ENCODE results near the gene MADCAM1.

The MADCAM1 gene

DNA sequence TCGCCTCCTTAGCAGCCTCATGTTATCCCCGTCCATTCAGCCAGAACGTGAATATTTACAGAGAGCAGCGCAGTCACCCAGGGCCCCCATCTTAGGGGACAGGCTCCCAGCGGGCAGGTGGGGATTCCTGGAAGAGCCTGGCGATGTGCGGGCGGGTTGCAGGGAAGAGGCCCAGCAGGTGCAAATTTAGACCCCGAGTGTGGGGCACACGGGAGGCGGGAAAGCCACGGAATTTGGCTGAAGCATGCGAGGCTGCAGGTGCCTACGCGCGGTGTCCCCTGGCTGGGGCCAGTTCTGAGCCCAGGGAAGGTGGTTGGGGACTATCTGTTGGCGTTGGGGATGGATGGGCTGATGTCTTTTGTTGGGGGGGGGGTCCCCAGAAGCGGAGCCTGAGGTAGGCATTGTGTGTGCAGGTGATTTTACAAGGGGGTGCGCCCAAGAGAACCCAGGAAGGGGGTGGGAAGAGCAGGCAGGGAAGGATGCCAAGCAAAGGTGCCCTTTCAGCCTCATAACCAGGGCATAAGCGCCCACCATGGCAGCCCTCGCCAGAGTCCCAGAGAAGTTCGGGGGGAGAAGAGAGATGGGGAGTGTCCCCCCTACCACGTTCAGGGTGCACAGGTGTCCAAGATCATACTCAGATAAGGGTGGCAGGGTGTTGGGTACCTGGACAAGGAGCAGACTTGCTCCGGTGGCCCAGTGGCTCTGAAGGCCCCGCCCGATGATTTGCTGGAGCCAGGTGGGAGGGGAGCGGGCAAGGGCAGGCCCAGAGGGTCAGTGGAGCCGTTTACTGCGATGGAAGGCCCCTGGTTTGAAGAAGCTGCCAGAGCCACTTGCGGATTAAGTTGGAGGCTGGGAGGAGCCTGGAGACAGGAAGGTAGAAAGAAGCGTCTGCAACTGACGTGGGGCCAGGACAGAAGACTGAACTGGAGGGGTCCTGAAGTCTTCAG is 12.2 kb downstream of the MADCAM1 start:
- DNase-seq = no peak

DNA sequence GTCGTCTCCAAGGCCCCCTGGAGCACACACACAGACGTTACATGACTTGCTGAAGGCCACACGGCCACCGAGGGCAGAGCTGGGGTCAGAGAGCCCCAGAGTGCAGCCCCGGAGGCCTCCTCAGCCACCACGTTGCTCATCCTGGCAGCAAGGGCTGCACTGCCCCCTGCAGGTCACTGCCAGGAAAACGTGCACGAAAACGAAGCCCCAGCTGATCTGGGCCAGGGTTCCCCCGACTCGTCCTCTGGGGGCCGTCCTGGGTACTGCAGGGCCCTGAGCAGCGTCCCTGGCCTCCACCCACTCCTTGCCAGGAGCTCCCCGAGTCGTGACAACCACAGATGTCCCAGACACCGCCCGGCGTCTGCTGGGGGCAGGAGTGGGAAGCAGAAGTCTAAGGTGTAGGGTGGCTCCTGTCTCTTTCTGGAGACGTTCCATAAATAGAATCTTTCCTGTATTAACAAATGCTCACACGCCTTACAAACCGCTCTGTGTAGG is 14.4 kb downstream of the MADCAM1 start:
- DNase-seq = peak; percentile 65

DNA sequence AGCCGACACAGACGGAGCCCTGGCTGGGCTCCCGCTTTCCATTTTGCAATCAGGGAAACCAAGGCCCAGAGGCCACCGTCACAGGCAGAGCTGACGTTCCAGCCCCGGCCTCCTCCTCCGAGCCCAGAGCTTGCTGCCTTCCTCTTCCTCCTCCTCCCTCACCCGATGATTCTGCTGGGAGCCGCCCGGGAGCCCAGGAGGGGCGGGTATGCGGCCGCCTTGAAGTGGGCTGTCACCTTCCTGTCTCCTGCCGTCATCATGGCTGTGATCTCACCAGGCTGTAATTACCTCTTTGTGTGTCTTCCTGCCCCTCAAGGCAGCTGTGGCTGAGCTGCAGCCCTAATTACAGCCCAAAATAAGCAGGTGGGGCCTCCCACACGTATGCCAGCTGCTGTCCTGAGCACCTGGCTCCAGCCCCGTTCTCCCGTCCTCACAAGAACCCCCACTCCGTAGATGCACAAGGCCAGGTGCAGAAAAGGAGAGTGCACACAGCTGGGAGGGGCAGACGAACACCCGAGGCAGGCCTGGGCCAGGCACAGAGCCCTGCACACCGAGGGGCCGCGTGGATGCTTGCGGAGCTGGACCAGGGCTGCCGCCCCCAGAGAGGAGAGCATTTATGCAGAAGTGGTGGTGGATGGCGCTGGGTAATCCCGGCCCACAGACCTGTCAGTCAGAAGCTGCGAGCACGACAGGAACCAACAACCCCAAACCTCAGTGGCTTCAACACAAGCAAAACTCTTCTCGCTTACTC is 15.0 kb downstream of the MADCAM1 start:
- peak; percentile 46 for DNase-seq

DNA sequence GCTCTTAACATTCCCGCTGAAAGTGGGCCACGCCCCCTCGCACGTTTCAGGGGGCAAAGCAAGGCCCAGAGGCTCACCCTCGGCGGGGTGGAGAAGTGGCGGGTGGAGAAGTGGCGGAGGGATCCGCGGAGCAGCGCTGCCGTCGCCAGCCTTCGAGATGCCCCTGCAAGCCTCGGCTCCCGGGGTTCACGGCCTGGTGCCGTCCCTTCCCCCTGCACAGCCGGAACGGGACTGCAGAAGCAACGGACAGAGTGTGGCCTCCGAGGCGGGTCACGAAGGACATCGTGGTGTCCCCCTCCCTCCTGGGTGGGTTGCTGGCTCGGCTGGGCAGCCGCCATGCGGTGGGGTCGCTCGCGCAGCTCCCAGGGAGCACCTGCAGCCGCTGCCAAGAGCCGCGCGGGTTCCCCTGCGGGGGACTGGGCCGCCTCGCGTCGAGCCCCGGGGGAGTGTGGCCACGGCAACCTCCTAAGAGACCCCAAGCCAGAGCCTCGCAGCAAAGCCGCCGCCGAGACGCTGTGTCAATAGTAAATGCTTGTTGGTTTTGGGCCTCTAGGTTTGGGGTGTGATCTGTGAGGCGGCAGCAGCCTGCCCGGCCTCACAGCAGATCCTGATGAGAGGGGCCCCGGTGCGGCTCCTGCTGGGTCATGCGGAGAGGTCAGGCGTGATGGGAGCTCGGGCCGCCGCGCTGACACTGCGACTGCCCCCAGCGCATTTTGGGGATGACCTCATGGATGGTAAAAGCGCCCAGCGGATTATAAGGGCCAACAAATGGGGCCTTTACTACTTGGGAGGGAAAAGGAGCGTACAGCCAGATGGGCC is 16.5 kb downstream of the MADCAM1 start:
- peak; percentile 72 for DNase-seq

DNA sequence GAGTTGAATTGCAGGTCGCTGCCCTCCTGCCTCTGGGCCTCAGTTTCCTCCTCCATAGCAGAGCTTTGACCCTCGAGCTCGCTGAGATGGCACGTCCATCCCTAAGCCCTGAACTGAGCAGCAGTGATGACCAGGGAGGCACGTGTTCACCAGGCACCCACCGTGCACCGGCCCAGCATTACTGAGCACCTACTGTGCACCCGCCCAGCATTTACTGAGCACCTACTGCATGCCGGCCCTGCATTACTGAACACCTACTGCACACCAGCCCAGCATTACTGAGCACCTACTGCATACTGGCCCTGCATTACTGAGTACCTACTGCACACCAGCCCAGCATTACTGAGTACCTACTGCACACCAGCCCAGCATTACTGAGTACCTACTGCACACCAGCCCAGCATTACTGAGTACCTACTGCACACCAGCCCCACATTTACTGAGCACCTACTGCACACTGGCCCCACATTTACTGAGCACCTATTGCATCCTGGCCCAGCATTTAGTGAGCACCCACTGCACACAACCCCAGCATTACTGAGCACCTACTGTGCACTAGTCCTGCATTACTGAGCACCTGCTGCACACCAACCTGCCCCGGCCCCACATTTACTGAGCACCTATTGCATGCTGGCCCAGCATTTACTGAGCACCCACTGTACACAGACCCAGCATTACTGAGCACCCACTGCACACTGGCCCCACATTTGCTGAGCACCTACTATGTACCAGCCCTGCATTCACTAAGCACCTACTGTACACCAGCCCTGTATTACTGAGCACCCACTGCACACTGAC is 17.3 kb downstream of the MADCAM1 start:
- no peak for DNase-seq

DNA sequence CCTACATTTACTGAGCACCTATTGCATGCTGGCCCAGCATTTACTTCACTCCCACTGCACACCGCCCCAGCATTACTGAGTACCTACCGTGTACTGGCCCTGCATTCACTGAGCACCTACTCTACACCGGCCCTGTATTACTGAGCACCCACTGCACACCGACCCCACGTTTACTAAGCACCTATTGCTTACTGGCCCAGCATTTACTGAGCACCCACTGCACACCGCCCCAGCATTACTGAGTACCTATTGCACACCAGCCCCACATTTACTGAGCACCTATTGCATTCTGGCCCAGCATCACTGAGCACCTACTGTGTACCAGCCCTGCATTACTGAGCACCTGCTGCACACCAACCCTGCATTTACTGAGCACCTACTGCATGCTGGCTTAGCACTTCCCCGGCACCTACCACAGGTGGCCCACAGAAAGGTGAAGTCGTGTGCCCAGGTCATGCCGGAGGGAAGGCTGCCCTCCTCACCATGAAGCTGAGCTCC is 17.9 kb downstream of the MADCAM1 start:
- DNase-seq = no peak

DNA sequence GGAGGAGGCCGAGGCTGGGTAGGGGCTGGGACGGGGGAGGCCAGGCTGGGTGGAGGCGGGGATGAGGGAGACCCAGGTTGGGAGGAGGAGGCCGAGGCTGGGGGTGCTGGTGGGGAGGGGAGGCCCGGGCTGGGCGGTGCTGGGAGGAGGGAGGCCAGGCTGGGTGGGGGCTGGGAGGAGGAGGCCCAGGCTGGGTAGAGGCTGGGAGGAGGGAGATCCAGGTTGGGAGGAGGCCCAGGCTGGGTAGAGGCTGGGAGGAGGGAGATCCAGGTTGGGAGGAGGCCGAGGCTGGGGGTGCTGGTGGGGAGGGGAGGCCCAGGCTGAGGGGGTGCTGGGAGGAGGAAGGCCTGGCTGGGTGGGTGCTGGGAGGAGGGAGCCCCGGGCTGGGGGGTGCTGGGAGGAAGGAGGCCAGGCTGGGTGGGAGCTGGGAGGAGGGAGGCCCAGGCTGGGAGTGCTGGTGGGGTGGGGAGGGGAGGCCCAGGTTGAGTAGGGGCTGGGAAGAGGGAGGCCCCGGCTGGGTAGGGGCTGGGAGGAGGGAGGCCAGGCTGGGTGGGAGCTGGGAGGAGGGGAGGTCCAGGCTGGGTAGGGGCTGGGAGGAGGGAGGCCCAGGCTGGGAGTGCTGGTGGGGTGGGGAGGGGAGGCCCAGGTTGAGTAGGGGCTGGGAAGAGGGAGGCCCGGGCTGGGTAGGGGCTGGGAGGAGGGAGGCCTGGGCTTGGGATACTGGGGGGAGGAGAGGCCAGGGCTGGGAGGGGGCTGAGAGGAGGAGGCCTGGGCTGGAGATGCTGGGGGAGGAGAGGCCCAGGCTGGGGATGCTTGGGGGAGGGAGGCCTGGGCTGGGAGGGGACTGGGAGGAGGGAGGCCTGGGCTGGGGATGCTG is 21.7 kb downstream of the MADCAM1 start:
- no peak for DNase-seq

DNA sequence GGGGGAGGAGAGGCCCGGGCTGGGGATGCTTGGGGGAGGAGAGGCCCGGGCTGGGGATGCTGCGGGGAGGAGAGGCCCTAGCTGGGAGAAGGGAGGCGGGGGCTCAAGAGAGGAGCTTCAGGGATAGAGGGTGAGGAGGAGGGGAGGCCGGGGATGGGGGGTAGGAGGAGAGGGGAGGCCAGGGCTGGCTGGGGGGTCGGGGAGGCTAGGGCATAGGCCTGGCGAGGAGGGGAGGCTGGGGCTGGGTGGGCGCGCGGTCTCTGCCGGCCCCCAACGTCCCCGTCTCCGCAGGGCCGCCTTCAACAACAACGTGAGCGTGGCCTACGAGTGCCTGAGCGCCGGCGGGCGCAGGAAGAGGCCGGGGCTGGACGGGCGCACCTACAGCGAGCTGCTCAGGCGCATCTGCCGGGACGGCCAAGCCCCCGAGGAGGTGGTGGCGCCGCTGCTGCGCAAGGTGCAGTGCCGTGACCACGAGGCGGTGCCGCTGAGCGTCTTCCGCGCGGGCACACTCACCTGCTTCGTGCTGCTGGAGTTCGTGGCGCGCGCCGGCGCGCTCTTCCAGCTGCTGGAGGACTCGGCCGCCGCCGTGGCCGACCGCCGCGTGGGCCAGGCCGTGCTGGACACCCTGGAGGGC is 22.4 kb downstream of the MADCAM1 start:
- DNase-seq = peak; percentile 84

DNA sequence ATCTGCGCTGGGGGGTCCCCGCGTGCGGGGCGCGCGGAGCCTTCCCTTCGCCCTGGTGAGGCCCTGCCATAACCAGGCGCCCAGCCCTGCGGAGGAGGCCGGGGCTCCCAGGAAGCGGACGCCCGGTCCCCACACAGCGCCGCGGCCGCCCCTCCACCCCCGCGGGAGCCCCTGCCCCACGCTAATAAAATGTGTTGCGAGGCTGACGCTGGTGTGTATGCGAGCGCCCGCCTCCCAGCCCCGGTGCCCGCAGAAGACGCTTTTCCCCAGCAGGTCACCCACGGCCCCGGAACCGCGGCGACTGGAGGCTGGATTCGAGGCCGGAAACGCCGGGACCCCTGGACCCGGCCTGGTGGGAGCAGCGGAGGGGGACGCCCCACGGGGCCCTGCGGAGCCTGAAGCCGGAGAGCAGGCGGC is 23.2 kb downstream of the MADCAM1 start:
- DNase-seq = no peak

DNA sequence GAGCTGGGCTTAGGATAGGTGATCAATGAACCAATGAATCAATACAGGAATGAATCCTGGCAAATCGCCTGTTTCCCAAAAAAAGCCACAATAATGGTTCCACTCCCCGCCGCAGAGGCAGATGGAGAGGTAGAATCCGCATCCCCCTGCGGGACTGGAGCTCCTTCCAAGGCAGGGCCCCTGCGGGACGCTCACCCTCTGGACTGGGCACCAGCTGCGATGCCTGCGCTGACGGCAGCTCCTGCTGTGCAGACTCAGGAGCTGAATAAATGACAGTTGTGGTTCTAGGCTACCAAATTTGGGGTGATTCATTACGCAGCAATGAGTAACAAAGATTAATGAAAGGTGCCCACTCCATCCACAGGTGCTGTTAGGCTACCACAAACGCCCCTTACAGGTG is 26.4 kb downstream of the MADCAM1 start:
- DNase-seq = no peak

DNA sequence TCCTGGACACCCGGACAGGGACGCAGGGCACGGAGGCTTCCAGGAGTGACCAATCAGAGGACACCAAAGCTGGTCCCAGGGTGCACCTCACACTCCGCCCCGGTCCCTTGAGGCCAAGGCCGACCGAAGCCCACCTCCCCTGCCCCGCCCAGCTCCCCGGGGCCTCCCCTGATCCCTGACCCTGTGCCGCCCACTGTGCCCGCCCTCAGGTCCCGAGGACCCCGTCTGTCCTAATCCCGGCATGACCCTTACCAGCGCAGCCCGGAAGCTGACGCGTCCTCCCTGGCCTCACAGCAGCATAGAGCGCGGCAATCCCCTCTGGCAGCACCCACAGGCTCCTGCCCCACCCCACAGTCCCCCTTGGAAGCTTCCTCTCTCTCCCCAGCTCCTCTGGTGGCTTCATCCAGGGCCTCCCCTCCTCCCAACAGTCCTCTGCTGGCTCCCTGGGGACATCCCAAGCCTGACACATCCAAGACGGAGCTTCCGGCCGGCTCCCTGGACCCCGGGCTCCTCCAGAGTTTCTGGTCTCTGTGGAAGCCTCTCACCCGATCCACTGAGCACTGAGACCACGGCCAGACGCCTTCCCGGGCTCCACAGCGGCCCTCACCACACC is 27.9 kb downstream of the MADCAM1 start:
- DNase-seq = no peak

DNA sequence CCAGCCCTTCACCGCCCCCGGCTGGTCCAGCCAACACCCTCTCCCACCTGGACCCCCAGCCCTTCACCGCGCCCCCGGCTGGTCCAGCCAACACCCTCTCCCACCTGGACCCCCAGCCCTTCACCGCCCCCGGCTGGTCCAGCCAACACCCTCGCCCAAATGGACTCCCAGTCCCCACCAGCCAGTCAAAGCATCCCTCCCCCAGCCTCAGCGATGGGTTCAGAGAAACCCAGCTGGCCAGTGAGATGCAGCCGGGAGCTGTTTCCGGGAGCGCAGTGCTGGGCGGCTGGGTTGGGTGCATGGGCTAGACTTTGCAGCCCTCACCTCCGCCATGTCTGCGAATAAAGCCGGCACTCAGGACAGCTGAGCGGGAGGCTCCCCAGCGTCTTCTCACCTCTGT is 28.7 kb downstream of the MADCAM1 start:
- no peak for DNase-seq

DNA sequence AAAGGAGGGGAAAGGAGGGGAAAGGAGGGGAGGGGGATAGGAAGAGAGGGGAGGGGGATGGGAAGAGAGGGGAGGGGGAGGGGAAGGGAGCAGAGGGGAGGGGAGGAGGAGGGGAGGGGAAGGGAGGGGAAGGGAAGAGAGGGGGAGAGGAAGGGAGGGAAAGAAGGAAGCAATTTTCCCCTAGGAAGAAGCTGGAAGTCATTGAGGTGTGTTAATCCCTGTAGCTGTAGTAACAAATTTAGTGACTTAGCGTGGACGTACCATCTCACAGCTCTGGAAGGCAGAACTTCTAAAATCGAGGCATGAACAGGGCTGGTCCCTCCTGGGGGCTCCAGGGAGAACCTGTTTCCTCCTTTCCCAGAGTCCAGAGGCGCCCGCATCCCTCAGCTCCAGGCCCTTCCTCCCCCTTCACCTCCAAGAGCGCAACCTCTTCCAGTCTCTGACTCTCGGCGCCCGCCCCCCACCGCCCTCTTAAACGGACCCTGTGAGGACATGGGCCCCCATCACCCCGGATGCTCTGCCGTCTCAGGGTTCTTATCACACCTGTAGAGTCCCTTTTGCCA is 29.7 kb downstream of the MADCAM1 start:
- DNase-seq = no peak

DNA sequence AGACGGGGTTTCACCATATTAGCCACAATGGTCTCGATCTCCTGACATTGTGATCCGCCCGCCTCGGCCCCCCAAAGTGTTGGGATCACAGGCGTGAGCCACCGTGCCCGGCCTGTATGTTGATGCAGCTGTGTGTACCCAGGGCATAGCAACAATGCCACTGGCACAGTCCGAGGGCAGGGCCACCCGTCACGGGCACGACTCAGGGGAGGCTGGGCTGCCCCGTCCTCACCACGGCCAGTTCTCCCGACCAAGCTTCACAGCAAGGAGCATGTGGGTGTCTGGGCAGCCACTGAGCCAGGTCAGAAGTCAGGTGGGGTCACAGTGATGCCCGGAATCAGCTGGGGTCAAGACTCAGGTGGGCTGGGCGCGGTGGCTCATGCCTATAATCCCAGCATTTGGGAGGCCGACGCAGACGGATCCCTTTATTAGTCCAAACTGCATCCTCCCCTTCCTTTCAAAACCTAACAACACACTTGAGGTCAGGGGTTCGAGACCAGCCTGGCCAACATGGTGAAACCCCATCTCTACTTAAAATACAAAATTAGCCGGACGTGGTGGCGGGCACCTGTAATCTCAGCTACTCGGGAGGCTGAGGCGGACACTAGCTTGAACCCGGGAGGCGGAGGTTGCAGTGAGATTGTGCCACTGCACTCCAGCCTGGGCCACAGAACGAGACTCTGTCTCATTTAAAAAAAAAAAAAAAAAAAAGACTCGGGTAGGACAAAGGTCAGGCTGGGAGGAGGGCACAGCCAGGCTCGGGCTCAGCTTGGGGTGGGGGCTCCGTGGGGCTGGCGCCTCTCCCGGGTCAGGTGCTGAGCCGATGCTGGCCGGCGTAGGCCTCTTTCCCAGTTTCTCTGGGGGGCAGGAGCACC is 34.1 kb downstream of the MADCAM1 start:
- DNase-seq = no peak

DNA sequence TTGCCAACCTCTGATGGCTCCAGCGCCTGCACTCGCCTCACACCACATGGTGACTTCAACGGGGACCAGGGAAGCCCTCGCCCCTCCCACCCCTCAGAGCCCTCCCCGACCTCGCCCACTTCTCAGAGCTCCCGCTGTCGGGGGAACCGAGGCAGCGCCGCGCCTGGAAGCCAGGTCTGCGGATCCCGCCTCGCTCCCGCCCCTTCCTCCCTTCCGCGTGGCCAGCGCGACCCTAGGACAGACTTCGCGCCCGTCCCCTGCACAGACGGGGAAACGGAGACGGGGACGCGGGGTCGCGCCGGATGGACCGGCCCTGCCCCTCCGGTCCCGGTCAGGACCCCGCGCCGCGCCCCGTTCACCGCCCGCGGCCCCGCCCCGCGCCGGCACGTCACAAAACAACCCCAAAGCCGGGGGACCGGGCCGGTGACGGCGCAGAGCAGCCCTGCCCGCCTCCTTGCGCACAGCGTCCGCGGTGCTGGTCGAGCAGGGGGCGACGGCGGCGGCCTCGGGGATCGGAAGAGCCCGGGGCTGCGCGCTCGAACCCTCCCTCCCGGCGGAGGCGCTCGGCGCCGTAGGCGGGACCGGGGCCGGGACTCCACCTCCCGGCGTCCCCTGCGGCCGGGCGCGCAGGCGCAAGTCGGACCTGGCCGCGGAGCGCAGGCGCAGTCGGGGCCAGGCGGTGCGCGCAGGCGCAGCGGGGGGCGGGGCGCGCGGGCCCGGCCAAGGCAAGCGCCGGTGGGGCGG is 34.9 kb downstream of the MADCAM1 start:
- DNase-seq = peak; percentile 98

DNA sequence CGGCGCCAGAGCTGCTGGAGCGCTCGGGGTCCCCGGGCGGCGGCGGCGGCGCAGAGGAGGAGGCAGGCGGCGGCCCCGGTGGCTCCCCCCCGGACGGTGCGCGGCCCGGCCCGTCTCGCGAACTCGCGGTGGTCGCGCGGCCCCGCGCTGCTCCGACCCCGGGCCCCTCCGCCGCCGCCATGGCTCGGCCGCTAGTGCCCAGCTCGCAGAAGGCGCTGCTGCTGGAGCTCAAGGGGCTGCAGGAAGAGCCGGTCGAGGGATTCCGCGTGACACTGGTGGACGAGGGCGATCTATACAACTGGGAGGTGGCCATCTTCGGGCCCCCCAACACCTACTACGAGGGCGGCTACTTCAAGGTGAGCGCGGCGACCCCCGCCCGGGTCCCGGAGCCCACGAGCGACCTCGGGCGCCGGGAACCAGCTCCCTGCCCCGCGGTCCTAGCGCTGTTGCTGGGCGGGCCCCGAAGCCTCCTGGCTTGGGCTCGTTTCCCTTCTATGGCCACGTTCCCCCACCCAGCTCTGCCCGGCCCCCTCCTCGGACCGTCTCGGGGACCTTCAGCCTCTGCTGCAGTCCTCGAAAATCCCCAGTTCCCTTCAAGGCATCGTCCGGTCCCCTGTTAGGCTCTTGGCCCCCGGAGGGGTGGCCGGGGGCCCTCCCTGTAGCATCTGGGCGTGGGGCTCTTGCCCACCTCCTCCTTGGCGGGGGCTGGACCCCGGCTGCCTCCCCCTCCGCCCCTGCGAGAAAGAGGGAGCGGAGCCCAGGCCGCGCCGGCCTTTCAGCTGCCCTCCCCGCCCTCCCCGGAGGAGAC is 35.7 kb downstream of the MADCAM1 start, which contains the start of gene CDC34:
Gene CDC34, plus strand, starts transcription at position 8 of the 808 bp plus-strand sequence. Its CDS starts 172 bp downstream, at position 180.
- peak; percentile 70 for DNase-seq
